Esophagus muscularis mucosa (tissue), 4 donors: ENCODE data around the gene RARB. TPM values are rescaled to one million over a fixed set of nuclear protein-coding genes. Genes with fewer than 3 reads are reported as not detected.

Source experiments
- DNase-seq: peaks from one replicate; pipeline ENCODE4 v3.0.0-alpha.2; 2017; ENCODE audit errors: extremely low spot score
- H3K27ac ChIP-seq, 4 donors: fragments of 200-600 bp; sonication (generic); replicated peaks in 1 of 4; 1 replicate in 3 of 4; 2 replicates in 1 of 4; pipeline ENCODE4 v1.5.1; 2016 to 2019; ENCODE audit warnings: mild to moderate bottlenecking in 1 of 4
- H3K27me3 ChIP-seq, 4 donors: fragments of 200-600 bp; sonication (generic); one replicate each; pipeline versions ENCODE4 v1.5.1 to v1.6.0; 2016 to 2019
- H3K36me3 ChIP-seq, 4 donors: fragments of 200-600 bp; sonication (generic); one replicate each; pipeline ENCODE4 v1.5.1; 2016 to 2019
- H3K4me1 ChIP-seq, 4 donors: fragments of 200-600 bp; sonication (generic); one replicate each; pipeline ENCODE4 v1.5.1; 2016 to 2019
- H3K4me3 ChIP-seq, 4 donors: fragments of 200-600 bp; sonication (generic); 1 replicate in 2 of 4; 2 replicates in 2 of 4; pipeline ENCODE4 v1.5.1; 2016 to 2019; ENCODE audit warnings: mild to moderate bottlenecking in 4 of 4, moderate library complexity in 1 of 4
- H3K9me3 ChIP-seq, 4 donors: fragments of 200-600 bp; sonication (generic); 1 replicate in 3 of 4; 2 replicates in 1 of 4; pipeline ENCODE4 v1.5.1; 2016 to 2019
- EP300 ChIP-seq: sonication (generic); formaldehyde crosslinking; IDR thresholded peaks from one replicate; pipeline ENCODE4 v1.6.1; 2017; ENCODE audit warnings: antibody characterized with exemption
- POLR2A ChIP-seq: fragments of 450-650 bp; IDR thresholded peaks from one replicate; pipeline ENCODE4 v1.6.1; 2017; ENCODE audit warnings: antibody characterized with exemption, moderate library complexity, mild to moderate bottlenecking, low read depth
- POLR2AphosphoS5 ChIP-seq, 2 donors: sonication (generic); formaldehyde crosslinking; IDR thresholded peaks; one replicate each; pipeline ENCODE4 v1.6.1; 2017; ENCODE audit warnings: antibody characterized with exemption in 2 of 2
- WGBS: methylation state at CpG from one replicate; pipeline ENCODE4 v1.1.5; 2018; 5-methylcytosine and 5-hydroxymethylcytosine counted together
- intact Hi-C: fragments of 100-400 bp; cut with DNase I; formaldehyde crosslinking; loops from one replicate; pipeline ENCODE4 v1.15.1; 2023
- total RNA-seq, 4 donors: library from RNA; depleted of rRNA; stranded (reverse); fragments of >200 nt; gene quantifications; one replicate each; pipeline versions ENCODE4 v1.1.0 to v1.2.1, GENCODE V29; 2016
- TF ChIP-seq, protein P1 (sequence below), 3 experiments: fragments of 200-600 bp in 2 of 3; fragments of 450-650 bp in 1 of 3; sonication (generic) in 2 of 3; IDR thresholded peaks; one replicate each; pipeline ENCODE4 v1.5.1; 2017 to 2019; ENCODE audit warnings: antibody characterized with exemption in 3 of 3, mild to moderate bottlenecking in 2 of 3, moderate library complexity in 1 of 3

Gene RARB
- total RNA-seq, 4 donors from 2014 or later = 29.2 to 51.9 (median 40.9) TPM

- Histone ChIP-seq H3K27ac (no peak overlapping the region), H3K4me3 (no peak overlapping the region), H3K27me3 (no peaks in the 10 kb centered on the region), H3K36me3 (peaks cover 14 to 59% (median 30%) of the 10 kb centered on the region in 4 donors), H3K4me1 (peaks cover 6 to 12% (median 9%) of the 10 kb centered on the region in 4 donors), H3K9me3 (no peaks in the 10 kb centered on the region)
- 85% methylated on average over 2 of the region's 10 CpGs for WGBS
- DNase-seq = peak; percentile 70
- intact Hi-C loops = no loop called here
- TF ChIP-seq, protein P1, sequence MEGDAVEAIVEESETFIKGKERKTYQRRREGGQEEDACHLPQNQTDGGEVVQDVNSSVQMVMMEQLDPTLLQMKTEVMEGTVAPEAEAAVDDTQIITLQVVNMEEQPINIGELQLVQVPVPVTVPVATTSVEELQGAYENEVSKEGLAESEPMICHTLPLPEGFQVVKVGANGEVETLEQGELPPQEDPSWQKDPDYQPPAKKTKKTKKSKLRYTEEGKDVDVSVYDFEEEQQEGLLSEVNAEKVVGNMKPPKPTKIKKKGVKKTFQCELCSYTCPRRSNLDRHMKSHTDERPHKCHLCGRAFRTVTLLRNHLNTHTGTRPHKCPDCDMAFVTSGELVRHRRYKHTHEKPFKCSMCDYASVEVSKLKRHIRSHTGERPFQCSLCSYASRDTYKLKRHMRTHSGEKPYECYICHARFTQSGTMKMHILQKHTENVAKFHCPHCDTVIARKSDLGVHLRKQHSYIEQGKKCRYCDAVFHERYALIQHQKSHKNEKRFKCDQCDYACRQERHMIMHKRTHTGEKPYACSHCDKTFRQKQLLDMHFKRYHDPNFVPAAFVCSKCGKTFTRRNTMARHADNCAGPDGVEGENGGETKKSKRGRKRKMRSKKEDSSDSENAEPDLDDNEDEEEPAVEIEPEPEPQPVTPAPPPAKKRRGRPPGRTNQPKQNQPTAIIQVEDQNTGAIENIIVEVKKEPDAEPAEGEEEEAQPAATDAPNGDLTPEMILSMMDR (IDR thresholded peaks at IDR 0.05) = no peak
- TF ChIP-seq POLR2AphosphoS5 (IDR thresholded peaks at IDR 0.05) (no peak), POLR2A (no peak), EP300 (no peak)
These were observed 155.3 kb downstream of the RARB start for GRCh38 chr3:25583343-25583742.

- H3K27ac ChIP-seq = no peak overlapping the region
- H3K27me3 ChIP-seq = no peaks in the 10 kb centered on the region
- no peak overlapping the region for H3K4me3 ChIP-seq
- no peaks in the 10 kb centered on the region for H3K9me3 ChIP-seq
- peaks cover 14 to 58% (median 30%) of the 10 kb centered on the region in 4 donors for H3K36me3 ChIP-seq
- H3K4me1 ChIP-seq = peaks cover 8 to 16% (median 10%) of the 10 kb centered on the region in 4 donors
- intact Hi-C loops = no loop called here
- DNase-seq = peak; percentile 80
- TF ChIP-seq EP300 = no peak
- 91% methylated on average over 17 of the region's 17 CpGs for WGBS
These were observed 156.1 kb downstream of the RARB start for GRCh38 chr3:25584011-25584789.

- Histone ChIP-seq H3K27me3 (no peaks in the 10 kb centered on the region), H3K36me3 (peaks cover 11 to 52% (median 27%) of the 10 kb centered on the region in 4 donors), H3K9me3 (no peaks in the 10 kb centered on the region), H3K27ac (no peak overlapping the region), H3K4me3 (no peak overlapping the region), H3K4me1 (peaks cover 12 to 21% (median 19%) of the 10 kb centered on the region in 4 donors)
- intact Hi-C loops = no loop called here
- TF ChIP-seq POLR2AphosphoS5 (IDR thresholded peaks at IDR 0.05) (no peak), POLR2A (no peak)
- 88% methylated on average over 14 of the region's 14 CpGs for WGBS
- DNase-seq = peak; percentile 91
These were observed 157.5 kb downstream of the RARB start for GRCh38 chr3:25585361-25586166.

DNA sequence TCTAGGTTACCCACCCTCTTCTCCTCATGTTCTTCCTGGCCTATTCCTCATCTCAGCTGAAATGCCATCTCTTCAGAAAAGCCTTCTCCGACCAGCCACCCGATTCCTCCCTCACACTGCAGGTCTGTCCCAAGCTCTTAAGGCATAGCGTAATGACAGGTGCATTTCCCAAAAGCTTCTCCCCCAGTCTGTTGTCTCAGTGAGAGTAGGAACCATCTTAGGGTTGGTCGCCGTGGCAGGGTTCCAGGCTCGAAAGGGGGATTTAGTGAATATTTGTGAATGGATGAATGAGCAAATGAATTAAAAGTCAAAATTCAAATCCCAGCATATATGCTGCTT, 158.1 kb downstream of the RARB start:
- no peak for TF ChIP-seq POLR2A
- TF ChIP-seq EP300 = no peak
- no peak for TF ChIP-seq POLR2AphosphoS5 (IDR thresholded peaks at IDR 0.05)
- TF ChIP-seq, protein P1 (IDR thresholded peaks at IDR 0.05) = no peak
- 95% methylated on average over 6 of the region's 6 CpGs for WGBS
- no peak overlapping the region for H3K27ac ChIP-seq
- H3K4me3 ChIP-seq = no peak overlapping the region
- H3K4me1 ChIP-seq = peaks cover 15 to 21% (median 19%) of the 10 kb centered on the region in 4 donors
- DNase-seq = peak; percentile 53
- peaks cover 7 to 46% (median 21%) of the 10 kb centered on the region in 4 donors for H3K36me3 ChIP-seq
- no peaks in the 10 kb centered on the region for H3K27me3 ChIP-seq
- no peaks in the 10 kb centered on the region for H3K9me3 ChIP-seq
- intact Hi-C loops = no loop called here

- no peak overlapping the region for H3K4me3 ChIP-seq
- 88% methylated on average over 11 of the region's 11 CpGs for WGBS
- no peak for TF ChIP-seq POLR2AphosphoS5 (IDR thresholded peaks at IDR 0.05)
- TF ChIP-seq POLR2A = no peak
- no peak for TF ChIP-seq EP300
- TF ChIP-seq, protein P1 (IDR thresholded peaks at IDR 0.05) = no peak
These were observed 158.5 kb downstream of the RARB start for GRCh38 chr3:25586553-25586952.

More at GRCh38 chr3:25586553-25586952, 158.5 kb downstream of the RARB start:
- Histone ChIP-seq H3K4me1 (peaks cover 15 to 22% (median 19%) of the 10 kb centered on the region in 4 donors), H3K27me3 (no peaks in the 10 kb centered on the region), H3K9me3 (no peaks in the 10 kb centered on the region), H3K27ac (no peak overlapping the region), H3K36me3 (peaks cover 7 to 42% (median 18%) of the 10 kb centered on the region in 4 donors)
- intact Hi-C loops = no loop called here
- DNase-seq = no peak
